Measurements from ENCODE around the gene ATXN7L2. TPM values are rescaled to one million over a fixed set of nuclear protein-coding genes. Genes with fewer than 3 reads are reported as not detected.

The ATXN7L2 gene
- total RNA-seq, 2 experiments from 2014 or later: 11.2 to 13.7 TPM

- no peak for ATAC-seq
- Mint-ChIP-seq H3K27ac (no peak overlapping the region), H3K36me3 (ENCODE audit: low read depth) (no peaks in the 10 kb centered on the region), H3K9me3 (no peaks in the 10 kb centered on the region), H3K27me3 (peaks cover 24% of the 10 kb centered on the region), H3K4me1 (ENCODE audit: low read depth) (no peaks in the 10 kb centered on the region), H3K4me3 (no peak overlapping the region)
- no peak for DNase-seq
- intact Hi-C loops (cut with micrococcal nuclease): no loop called here
- POLR2A ChIA-PET: interaction anchor here (1.2 kb wide), 1 partner anchor 19 kb away, joined by 3 read pairs; the partner anchor contains the start of gene CYB561D1
- CTCF ChIA-PET: interaction anchor here (0.9 to 1.0 kb wide), 2 partner anchors 11 to 57 kb away, joined by 4 to 6 read pairs; no protein-coding TSS in a partner anchor
- TF ChIP-seq, protein P1, sequence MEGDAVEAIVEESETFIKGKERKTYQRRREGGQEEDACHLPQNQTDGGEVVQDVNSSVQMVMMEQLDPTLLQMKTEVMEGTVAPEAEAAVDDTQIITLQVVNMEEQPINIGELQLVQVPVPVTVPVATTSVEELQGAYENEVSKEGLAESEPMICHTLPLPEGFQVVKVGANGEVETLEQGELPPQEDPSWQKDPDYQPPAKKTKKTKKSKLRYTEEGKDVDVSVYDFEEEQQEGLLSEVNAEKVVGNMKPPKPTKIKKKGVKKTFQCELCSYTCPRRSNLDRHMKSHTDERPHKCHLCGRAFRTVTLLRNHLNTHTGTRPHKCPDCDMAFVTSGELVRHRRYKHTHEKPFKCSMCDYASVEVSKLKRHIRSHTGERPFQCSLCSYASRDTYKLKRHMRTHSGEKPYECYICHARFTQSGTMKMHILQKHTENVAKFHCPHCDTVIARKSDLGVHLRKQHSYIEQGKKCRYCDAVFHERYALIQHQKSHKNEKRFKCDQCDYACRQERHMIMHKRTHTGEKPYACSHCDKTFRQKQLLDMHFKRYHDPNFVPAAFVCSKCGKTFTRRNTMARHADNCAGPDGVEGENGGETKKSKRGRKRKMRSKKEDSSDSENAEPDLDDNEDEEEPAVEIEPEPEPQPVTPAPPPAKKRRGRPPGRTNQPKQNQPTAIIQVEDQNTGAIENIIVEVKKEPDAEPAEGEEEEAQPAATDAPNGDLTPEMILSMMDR (IDR thresholded peaks at IDR 0.05): no peak
These were observed 8.4 kb upstream of the ATXN7L2 start for GRCh38 chr1:109475261-109475660.

- DNase-seq (no peak), ATAC-seq (no peak)
- POLR2A ChIA-PET: no interaction called here
- Mint-ChIP-seq H3K27ac (no peak overlapping the region), H3K4me1 (ENCODE audit: low read depth) (no peaks in the 10 kb centered on the region), H3K4me3 (no peak overlapping the region), H3K36me3 (ENCODE audit: low read depth) (no peaks in the 10 kb centered on the region), H3K27me3 (peaks cover 16% of the 10 kb centered on the region), H3K9me3 (no peaks in the 10 kb centered on the region)
- CTCF ChIA-PET: interaction anchor here (1.2 kb wide), 1 partner anchor 55 kb away, joined by 3 read pairs; no protein-coding TSS in a partner anchor
- TF ChIP-seq, protein P1 (IDR thresholded peaks at IDR 0.05): no peak
- intact Hi-C loops (cut with micrococcal nuclease): no loop called here
These were observed 6.9 kb upstream of the ATXN7L2 start for GRCh38 chr1:109476825-109477224.

GRCh38 chr1:109477821-109478220 is 5.9 kb upstream of the ATXN7L2 start:
- DNase-seq: no peak
- intact Hi-C loops (cut with micrococcal nuclease): no loop called here
- CTCF ChIA-PET: interaction anchor here (1.0 to 2.6 kb wide), 3 partner anchors 8 to 54 kb away, joined by 3 to 13 read pairs (median 4); no protein-coding TSS in a partner anchor
- H3K27me3 Mint-ChIP-seq: peaks cover 10% of the 10 kb centered on the region
- H3K36me3 Mint-ChIP-seq (ENCODE audit: low read depth): no peaks in the 10 kb centered on the region
- no peak for ATAC-seq
- no peaks in the 10 kb centered on the region for H3K9me3 Mint-ChIP-seq
- TF ChIP-seq, protein P1 (IDR thresholded peaks at IDR 0.05): no peak
- H3K4me1 Mint-ChIP-seq (ENCODE audit: low read depth): peaks cover 6% of the 10 kb centered on the region
- POLR2A ChIA-PET: no interaction called here
- no peak overlapping the region for H3K27ac Mint-ChIP-seq
- H3K4me3 Mint-ChIP-seq: no peak overlapping the region

GRCh38 chr1:109478806-109479205 is 4.9 kb upstream of the ATXN7L2 start:
- H3K27ac Mint-ChIP-seq: no peak overlapping the region
- peak; percentile 57 for DNase-seq
- TF ChIP-seq, protein P1 (IDR thresholded peaks at IDR 0.05): no peak
- intact Hi-C loops (cut with micrococcal nuclease): no loop called here
- H3K4me3 Mint-ChIP-seq: no peak overlapping the region
- ChIA-PET POLR2A (interaction anchor here (1.2 kb wide), 1 partner anchor 15 kb away, joined by 6 read pairs; the partner anchor contains the start of gene CYB561D1), CTCF (interaction anchor here (1.0 to 2.6 kb wide), 4 partner anchors 9 to 54 kb away, joined by 4 to 13 read pairs (median 10); partner anchors contain the start of gene CYB561D1)
- no peak for ATAC-seq
- H3K27me3 Mint-ChIP-seq: peaks cover 6% of the 10 kb centered on the region
- no peaks in the 10 kb centered on the region for H3K9me3 Mint-ChIP-seq
- H3K36me3 Mint-ChIP-seq (ENCODE audit: low read depth): no peaks in the 10 kb centered on the region
- peaks cover 14% of the 10 kb centered on the region for H3K4me1 Mint-ChIP-seq (ENCODE audit: low read depth)

- POLR2A ChIA-PET: interaction anchor here (0.6 to 1.2 kb wide), 2 partner anchors 15 to 90 kb away, joined by 3 to 6 read pairs; partner anchors contain the start of gene CYB561D1
- ATAC-seq (no peak), DNase-seq (no peak)
- H3K27ac Mint-ChIP-seq: no peak overlapping the region
- H3K4me3 Mint-ChIP-seq: no peak overlapping the region
- H3K27me3 Mint-ChIP-seq: peaks cover 6% of the 10 kb centered on the region
- CTCF ChIA-PET: interaction anchor here (1.6 to 2.6 kb wide), 3 partner anchors 12 to 53 kb away, joined by 9 to 13 read pairs (median 10); partner anchors contain the start of gene CYB561D1
- intact Hi-C loops (cut with micrococcal nuclease): no loop called here
- no peaks in the 10 kb centered on the region for H3K9me3 Mint-ChIP-seq
- TF ChIP-seq, protein P1 (IDR thresholded peaks at IDR 0.05): no peak
- H3K36me3 Mint-ChIP-seq (ENCODE audit: low read depth): no peaks in the 10 kb centered on the region
- peaks cover 14% of the 10 kb centered on the region for H3K4me1 Mint-ChIP-seq (ENCODE audit: low read depth)
These were observed 4.4 kb upstream of the ATXN7L2 start for GRCh38 chr1:109479311-109479710.
